ENCODE results near the gene ELP2.

ELP2 gene

GRCh38 chr18:36124841-36125240 is 4.9 kb upstream of the ELP2 start:
- no peak for DNase-seq

- DNase-seq = no peak
These were observed 3.0 kb upstream of the ELP2 start for GRCh38 chr18:36126668-36127067.

GRCh38 chr18:36127836-36128529 is 1.7 kb upstream of the ELP2 start:
- DNase-seq = no peak

- no peak for DNase-seq
These were observed 1.2 kb upstream of the ELP2 start for GRCh38 chr18:36128530-36128870.

- DNase-seq = no peak
These were observed 796 bp upstream of the ELP2 start for GRCh38 chr18:36128907-36129299.

GRCh38 chr18:36130039-36130831 is 536 bp downstream of the ELP2 start:
- no peak for DNase-seq

- no peak for DNase-seq
These were observed 1.4 kb downstream of the ELP2 start for GRCh38 chr18:36130883-36131653.

- DNase-seq = no peak
These were observed 2.2 kb downstream of the ELP2 start for GRCh38 chr18:36131692-36132483.

- no peak for DNase-seq
These were observed 3.1 kb downstream of the ELP2 start for GRCh38 chr18:36132756-36133155.

- DNase-seq = no peak
These were observed 5.6 kb downstream of the ELP2 start for GRCh38 chr18:36135264-36135663.

GRCh38 chr18:36139245-36139644 is 9.5 kb downstream of the ELP2 start:
- no peak for DNase-seq

- no peak for DNase-seq
These were observed 11.9 kb downstream of the ELP2 start for GRCh38 chr18:36141576-36141975.

- DNase-seq = no peak
These were observed 13.1 kb downstream of the ELP2 start for GRCh38 chr18:36142751-36143150.

- no peak for DNase-seq
These were observed 13.7 kb downstream of the ELP2 start for GRCh38 chr18:36143391-36143790.

GRCh38 chr18:36149514-36150289 is 20.0 kb downstream of the ELP2 start:
- DNase-seq = no peak

GRCh38 chr18:36152781-36153180 is 23.1 kb downstream of the ELP2 start:
- no peak for DNase-seq

- no peak for DNase-seq
These were observed 23.5 kb downstream of the ELP2 start for GRCh38 chr18:36153203-36153602.

- no peak for DNase-seq
These were observed 24.1 kb downstream of the ELP2 start for GRCh38 chr18:36153771-36154170.

- DNase-seq = no peak
These were observed 26.4 kb downstream of the ELP2 start for GRCh38 chr18:36155851-36156757.

GRCh38 chr18:36157441-36157840 is 27.7 kb downstream of the ELP2 start:
- no peak for DNase-seq

- DNase-seq = no peak
These were observed 28.7 kb downstream of the ELP2 start for GRCh38 chr18:36158266-36158867.

Data from NCI-H1694 (cell line).